GDM1 (cell line): Measurements from ENCODE around the gene ZCCHC3.
A peak's percentile ranks its signal among the peaks of the same experiment; 100 is the strongest.
"Not testable (repeated sequence)": the region's sequence is repeated elsewhere in the genome, so short reads cannot be mapped to it uniquely, and the experiment has no call there.

Experiments
- DNase-seq: peaks from one replicate; lab custom pipeline; 2025; lab: John Stamatoyannopoulos, UW

The ZCCHC3 gene

GRCh38 chr20:313402-313801 lies 16.0 kb downstream of the ZCCHC3 start:
- DNase-seq, result no peak

- no peak for DNase-seq
These were observed 16.6 kb downstream of the ZCCHC3 start for GRCh38 chr20:313948-314347.

- no peak for DNase-seq
These were observed 19.1 kb downstream of the ZCCHC3 start for GRCh38 chr20:316316-317068.

- DNase-seq, result peak; percentile 90
These were observed 27.0 kb downstream of the ZCCHC3 start for GRCh38 chr20:324177-325044.

GRCh38 chr20:325045-325888 lies 27.9 kb downstream of the ZCCHC3 start, which contains the start of gene SOX12:
TSS of gene SOX12 (plus strand) at chr20:325552. CDS start at chr20:325925, 373 bp downstream.
- DNase-seq, result peak; percentile 93

- peak; percentile 52 for DNase-seq
These were observed 28.7 kb downstream of the ZCCHC3 start for GRCh38 chr20:325889-326644.

GRCh38 chr20:326645-327185 lies 29.3 kb downstream of the ZCCHC3 start:
- DNase-seq, result no peak

GRCh38 chr20:327186-328026 lies 30.0 kb downstream of the ZCCHC3 start:
- peak; percentile 91 for DNase-seq

GRCh38 chr20:328027-328974 lies 30.9 kb downstream of the ZCCHC3 start:
- DNase-seq, result no peak

- DNase-seq, result no peak
These were observed 31.8 kb downstream of the ZCCHC3 start for GRCh38 chr20:328975-329695.

- no peak for DNase-seq
These were observed 32.5 kb downstream of the ZCCHC3 start for GRCh38 chr20:329851-330232.

- peak; percentile 72 for DNase-seq
These were observed 33.1 kb downstream of the ZCCHC3 start for GRCh38 chr20:330233-331149.

- DNase-seq, result no peak
These were observed 37.2 kb downstream of the ZCCHC3 start for GRCh38 chr20:334578-334977.

GRCh38 chr20:336040-336439 lies 38.7 kb downstream of the ZCCHC3 start:
- not testable (repeated sequence) for DNase-seq

- DNase-seq, result peak; percentile 31
These were observed 44.3 kb downstream of the ZCCHC3 start for GRCh38 chr20:341682-342081.

- no peak for DNase-seq
These were observed 45.7 kb downstream of the ZCCHC3 start for GRCh38 chr20:343107-343506.

- DNase-seq, result no peak
These were observed 48.8 kb downstream of the ZCCHC3 start for GRCh38 chr20:346033-346639.
